H9 (cell line): ENCODE results near the gene RGS3. TPM values are rescaled to one million over a fixed set of nuclear protein-coding genes. Genes with fewer than 3 reads are reported as not detected.

Experiments
- DNase-seq: peaks from one replicate; pipeline ENCODE4 v3.0.0-alpha.2; 2017
- H2AFZ ChIP-seq: one replicate; pipeline ENCODE4 v1.6.1; 2013; ENCODE audit warnings: mild to moderate bottlenecking, low read length, control low read depth, moderate library complexity
- H2AK5ac ChIP-seq: 2 replicates; pipeline ENCODE4 v1.6.1; 2013; ENCODE audit warnings: low read length, control low read depth, mixed read lengths; ENCODE audit not compliant: insufficient read length
- H2BK120ac ChIP-seq: one replicate; pipeline ENCODE4 v1.6.1; 2013; ENCODE audit warnings: low read depth, mild to moderate bottlenecking, low read length, control low read depth, inconsistent platforms; ENCODE audit not compliant: poor library complexity, severe bottlenecking
- H2BK12ac ChIP-seq: 2 replicates; pipeline ENCODE4 v1.6.1; 2013; ENCODE audit warnings: low read length, control low read depth, mixed read lengths, low read depth; ENCODE audit not compliant: insufficient read length
- H2BK15ac ChIP-seq: 2 replicates; pipeline ENCODE4 v1.6.1; 2013; ENCODE audit warnings: low read depth, low read length, control low read depth
- H2BK20ac ChIP-seq: one replicate; pipeline ENCODE4 v1.6.1; 2013; ENCODE audit warnings: low read depth, mild to moderate bottlenecking, low read length, control low read depth, inconsistent platforms; ENCODE audit not compliant: poor library complexity, severe bottlenecking
- H2BK5ac ChIP-seq: 2 replicates; pipeline ENCODE4 v1.6.1; 2013; ENCODE audit warnings: low read length, control low read depth, mixed read lengths; ENCODE audit not compliant: insufficient read length
- H3K14ac ChIP-seq: 2 replicates; pipeline ENCODE4 v1.6.1; 2013; ENCODE audit warnings: low read length, control low read depth; ENCODE audit not compliant: insufficient read depth
- H3K18ac ChIP-seq: 2 replicates; pipeline ENCODE4 v1.6.1; 2013; ENCODE audit warnings: low read depth, mild to moderate bottlenecking, mixed read lengths, low read length, control low read depth; ENCODE audit not compliant: insufficient read length
- H3K23ac ChIP-seq: 2 replicates; pipeline ENCODE4 v1.6.1; 2013; ENCODE audit warnings: low read length, control low read depth, mixed read lengths, low read depth; ENCODE audit not compliant: insufficient read length
- H3K23me2 ChIP-seq: 2 replicates; pipeline ENCODE4 v1.6.1; 2013; ENCODE audit warnings: low read depth, mild to moderate bottlenecking, mixed read lengths, low read length, control low read depth; ENCODE audit not compliant: insufficient read length, poor library complexity, severe bottlenecking
- H3K27ac ChIP-seq: 2 replicates; pipeline ENCODE4 v1.5.1; 2013; ENCODE audit warnings: low read length, control low read depth, mixed read lengths, low read depth; ENCODE audit not compliant: insufficient read length
- H3K27me3 ChIP-seq: 2 replicates; pipeline ENCODE4 v1.6.1; 2013; ENCODE audit warnings: low read length, control low read depth, inconsistent platforms; ENCODE audit not compliant: insufficient read depth
- H3K4ac ChIP-seq: 2 replicates; pipeline ENCODE4 v1.6.1; 2013; ENCODE audit warnings: low read depth, mild to moderate bottlenecking, control low read depth, inconsistent platforms, low read length, moderate library complexity
- H3K4me1 ChIP-seq: 2 replicates; pipeline ENCODE4 v1.6.1; 2013; ENCODE audit warnings: low read length, control low read depth, inconsistent platforms; ENCODE audit not compliant: insufficient read depth
- H3K4me2 ChIP-seq: 2 replicates; pipeline ENCODE4 v1.6.1; 2013; ENCODE audit warnings: low read length, control low read depth, mixed read lengths; ENCODE audit not compliant: insufficient read length, insufficient read depth
- H3K56ac ChIP-seq: 2 replicates; pipeline ENCODE4 v1.6.1; 2013; ENCODE audit warnings: low read depth, mild to moderate bottlenecking, mixed read lengths, low read length, control low read depth; ENCODE audit not compliant: insufficient read length
- H3K79me1 ChIP-seq: 2 replicates; pipeline ENCODE4 v1.6.1; 2013; ENCODE audit warnings: low read depth, mild to moderate bottlenecking, moderate library complexity, low read length, control low read depth, inconsistent platforms; ENCODE audit not compliant: insufficient read depth, poor library complexity, severe bottlenecking
- H3K79me2 ChIP-seq: 2 replicates; pipeline ENCODE4 v1.6.1; 2013; ENCODE audit warnings: low read length, control low read depth, inconsistent platforms; ENCODE audit not compliant: insufficient read depth
- H3K9ac ChIP-seq: 2 replicates; pipeline ENCODE4 v1.6.1; 2013; ENCODE audit warnings: low read length, control low read depth, mixed read lengths; ENCODE audit not compliant: insufficient read length; ENCODE audit errors: extremely low read depth
- H3K9me3 ChIP-seq: one replicate; pipeline ENCODE4 v1.6.1; 2013; ENCODE audit warnings: low read depth, low read length, inconsistent platforms; ENCODE audit not compliant: control insufficient read depth
- H3T11ph ChIP-seq: one replicate; pipeline ENCODE4 v1.6.1; 2013; ENCODE audit warnings: mild to moderate bottlenecking, low read length, control low read depth, inconsistent platforms
- H4K20me1 ChIP-seq: one replicate; pipeline ENCODE4 v1.6.1; 2013; ENCODE audit not compliant: control insufficient read depth, insufficient read length, insufficient read depth
- H4K5ac ChIP-seq: 2 replicates; pipeline ENCODE4 v1.6.1; 2013; ENCODE audit warnings: low read depth, mild to moderate bottlenecking, mixed read lengths, low read length, control low read depth; ENCODE audit not compliant: insufficient read length
- H4K8ac ChIP-seq: replicated peaks from 2 replicates; pipeline ENCODE4 v1.6.1; 2013; ENCODE audit warnings: low read length, control low read depth, mixed read lengths, low read depth; ENCODE audit not compliant: insufficient read length
- H4K91ac ChIP-seq: 2 replicates; pipeline ENCODE4 v1.6.1; 2013; ENCODE audit warnings: low read depth, mild to moderate bottlenecking, moderate library complexity, mixed read lengths, low read length, control low read depth; ENCODE audit not compliant: insufficient read length
- H3K27ac Mint-ChIP-seq, 3 experiments: 2 replicates in 2 of 3; 3 replicates in 1 of 3; pipeline ENCODE4 v1.8.0; 2020 to 2021; ENCODE audit warnings: mixed read lengths in 3 of 3, mild to moderate bottlenecking in 1 of 3, moderate library complexity in 1 of 3
- H3K27me3 Mint-ChIP-seq: 2 replicates; pipeline ENCODE4 v1.8.0; 2021; ENCODE audit warnings: low read depth, mild to moderate bottlenecking, moderate library complexity, mixed read lengths
- H3K36me3 Mint-ChIP-seq, 3 experiments: 2 replicates in 2 of 3; 3 replicates in 1 of 3; pipeline ENCODE4 v1.8.0; 2020 to 2021; ENCODE audit warnings: low read depth in 3 of 3, mixed read lengths in 3 of 3; ENCODE audit not compliant: insufficient read depth in 1 of 3
- H3K4me1 Mint-ChIP-seq, 2 experiments: 2 replicates each; pipeline ENCODE4 v1.8.0; 2020; ENCODE audit warnings: mixed read lengths in 2 of 2
- H3K4me3 Mint-ChIP-seq, 2 experiments: 2 replicates in 1 of 2; 3 replicates in 1 of 2; pipeline ENCODE4 v1.8.0; 2020 to 2021; ENCODE audit warnings: mild to moderate bottlenecking in 2 of 2, mixed read lengths in 2 of 2, moderate library complexity in 1 of 2
- H3K9me3 Mint-ChIP-seq, 2 experiments: 2 replicates in 1 of 2; 3 replicates in 1 of 2; pipeline ENCODE4 v1.8.0; 2020; ENCODE audit warnings: mild to moderate bottlenecking in 2 of 2, mixed read lengths in 2 of 2, moderate library complexity in 1 of 2
- WGBS: extraction: QIAGEN DNeasy Blood & Tissue Kit; methylation state at CpG from one replicate; pipeline ENCODE4 v1.1.7; 2013; ENCODE audit warnings: missing lambda C conversion rate, low lambda C conversion rate, mixed read lengths; ENCODE audit not compliant: insufficient read length; ENCODE audit errors: extremely low coverage; 5-methylcytosine and 5-hydroxymethylcytosine counted together
- total RNA-seq: library from RNA; stranded (reverse); gene quantifications from 2 replicates; pipeline ENCODE4 v1.2.1, GENCODE V29; 2021
- TF ChIP-seq, protein P1 (sequence below): fragments of 200-600 bp; sonication (generic); conservative IDR thresholded peaks from 3 replicates; pipeline ENCODE4 v1.8.0; 2021; ENCODE audit warnings: antibody characterized with exemption, mild to moderate bottlenecking

The RGS3 gene
- total RNA-seq, 1 experiment from 2014 or later, result 13.9 TPM

DNA sequence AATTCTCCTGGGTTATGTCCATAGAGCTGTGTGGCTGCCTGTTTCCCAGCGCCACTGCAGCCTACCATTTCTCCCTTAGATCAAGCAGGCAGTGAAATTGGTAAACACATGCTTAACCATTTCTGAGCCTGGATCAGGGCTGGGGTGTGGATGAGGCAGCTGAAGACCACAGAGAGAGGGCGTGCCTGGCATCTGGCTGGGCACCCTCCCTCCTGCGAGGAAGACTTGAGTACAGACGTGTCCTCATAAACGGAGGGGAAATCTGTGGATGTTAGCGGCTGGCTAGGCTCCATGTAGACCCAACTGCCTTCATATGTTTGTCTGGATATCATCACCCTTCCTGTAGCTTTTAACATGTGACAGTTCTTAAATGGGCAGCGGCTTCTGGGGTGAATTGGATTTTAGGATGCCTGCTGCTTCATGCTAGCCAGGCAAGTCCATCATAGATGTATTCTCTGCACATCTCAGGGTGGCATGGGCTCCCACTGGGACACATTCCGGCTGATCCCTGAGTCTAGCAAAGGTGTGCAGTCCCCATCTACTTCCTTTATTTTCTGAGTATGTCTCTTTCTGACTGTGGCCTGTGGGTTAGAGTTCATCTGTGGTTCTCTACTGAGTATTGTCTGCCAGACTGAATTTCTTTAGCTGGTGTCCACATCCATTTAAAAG lies 11.0 kb downstream of the RGS3 start:
- Mint-ChIP-seq H3K27ac (no peak overlapping the region), H3K27me3 (no peaks in the 10 kb centered on the region), H3K4me1 (peaks cover 21 to 37% of the 10 kb centered on the region in 2 experiments), H3K9me3 (peaks cover 2 to 8% of the 10 kb centered on the region in 2 experiments; a peak in 2 of 5 replicates), H3K36me3 (peaks cover 2 to 10% (median 3%) of the 10 kb centered on the region in 3 experiments; a peak in 5 of 7 replicates), H3K4me3 (no peak overlapping the region)
- no peak overlapping the region for H3K14ac ChIP-seq
- H2BK20ac ChIP-seq, result no peak overlapping the region
- no peak overlapping the region for H3K18ac ChIP-seq
- no peak overlapping the region for H2AK5ac ChIP-seq
- H3K9me3 ChIP-seq, result no peaks in the 10 kb centered on the region
- no peak overlapping the region for H4K5ac ChIP-seq
- H3K4me2 ChIP-seq, result no peak overlapping the region
- no peaks in the 10 kb centered on the region for H3K27me3 ChIP-seq
- H3K23me2 ChIP-seq, result no peaks in the 10 kb centered on the region
- H2AFZ ChIP-seq, result no peak overlapping the region
- H3K4me1 ChIP-seq, result peaks cover 7% of the 10 kb centered on the region
- H2BK15ac ChIP-seq, result no peak overlapping the region
- no peaks in the 10 kb centered on the region for H3K79me1 ChIP-seq
- H3K4ac ChIP-seq, result no peak overlapping the region
- WGBS, result no CpG with 5 or more reads among the region's 8 CpGs
- no peak overlapping the region for H4K8ac ChIP-seq
- H4K91ac ChIP-seq, result no peak overlapping the region
- H3K56ac ChIP-seq, result no peak overlapping the region
- H3K27ac ChIP-seq, result no peak overlapping the region
- TF ChIP-seq, protein P1, sequence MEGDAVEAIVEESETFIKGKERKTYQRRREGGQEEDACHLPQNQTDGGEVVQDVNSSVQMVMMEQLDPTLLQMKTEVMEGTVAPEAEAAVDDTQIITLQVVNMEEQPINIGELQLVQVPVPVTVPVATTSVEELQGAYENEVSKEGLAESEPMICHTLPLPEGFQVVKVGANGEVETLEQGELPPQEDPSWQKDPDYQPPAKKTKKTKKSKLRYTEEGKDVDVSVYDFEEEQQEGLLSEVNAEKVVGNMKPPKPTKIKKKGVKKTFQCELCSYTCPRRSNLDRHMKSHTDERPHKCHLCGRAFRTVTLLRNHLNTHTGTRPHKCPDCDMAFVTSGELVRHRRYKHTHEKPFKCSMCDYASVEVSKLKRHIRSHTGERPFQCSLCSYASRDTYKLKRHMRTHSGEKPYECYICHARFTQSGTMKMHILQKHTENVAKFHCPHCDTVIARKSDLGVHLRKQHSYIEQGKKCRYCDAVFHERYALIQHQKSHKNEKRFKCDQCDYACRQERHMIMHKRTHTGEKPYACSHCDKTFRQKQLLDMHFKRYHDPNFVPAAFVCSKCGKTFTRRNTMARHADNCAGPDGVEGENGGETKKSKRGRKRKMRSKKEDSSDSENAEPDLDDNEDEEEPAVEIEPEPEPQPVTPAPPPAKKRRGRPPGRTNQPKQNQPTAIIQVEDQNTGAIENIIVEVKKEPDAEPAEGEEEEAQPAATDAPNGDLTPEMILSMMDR, result no peak
- no peak overlapping the region for H2BK120ac ChIP-seq
- no peaks in the 10 kb centered on the region for H3K79me2 ChIP-seq
- no peaks in the 10 kb centered on the region for H4K20me1 ChIP-seq
- no peak overlapping the region for H3K9ac ChIP-seq
- DNase-seq, result no peak
- H3T11ph ChIP-seq, result no peak overlapping the region
- no peak overlapping the region for H2BK12ac ChIP-seq
- H3K23ac ChIP-seq, result no peak overlapping the region
- H2BK5ac ChIP-seq, result no peak overlapping the region
